NCI-H2227 (cell line): ENCODE measurements around the gene RALGAPA2.

Experiments used
- DNase-seq: peaks from one replicate; lab custom pipeline; 2025; ENCODE audit not compliant: unreplicated experiment; lab: John Stamatoyannopoulos, UW

The RALGAPA2 gene

GRCh38 chr20:20712474-20713243 lies at the start of gene RALGAPA2:
Gene RALGAPA2 (minus strand): TSS chr20:20712644. CDS start chr20:20712480, 164 bp downstream.
- DNase-seq = peak; percentile 98

GRCh38 chr20:20761301-20761700 lies 48.9 kb upstream of the RALGAPA2 start:
- DNase-seq = no peak

GRCh38 chr20:20759132-20759531 lies 46.7 kb upstream of the RALGAPA2 start:
- no peak for DNase-seq

- no peak for DNase-seq
Measured at GRCh38 chr20:20755674-20756319, 43.4 kb upstream of the RALGAPA2 start.

GRCh38 chr20:20755231-20755630 lies 42.8 kb upstream of the RALGAPA2 start:
- no peak for DNase-seq

GRCh38 chr20:20754714-20755113 lies 42.3 kb upstream of the RALGAPA2 start:
- no peak for DNase-seq

GRCh38 chr20:20752712-20753111 lies 40.3 kb upstream of the RALGAPA2 start:
- no peak for DNase-seq

- DNase-seq = no peak
Measured at GRCh38 chr20:20747298-20747697, 34.9 kb upstream of the RALGAPA2 start.

GRCh38 chr20:20744170-20744725 lies 31.8 kb upstream of the RALGAPA2 start:
- DNase-seq = peak; percentile 68

GRCh38 chr20:20743511-20744169 lies 31.2 kb upstream of the RALGAPA2 start:
- peak; percentile 41 for DNase-seq

- no peak for DNase-seq
Measured at GRCh38 chr20:20741087-20742045, 28.9 kb upstream of the RALGAPA2 start.

- DNase-seq = no peak
Measured at GRCh38 chr20:20740541-20740940, 28.1 kb upstream of the RALGAPA2 start.

- DNase-seq = no peak
Measured at GRCh38 chr20:20737158-20737557, 24.7 kb upstream of the RALGAPA2 start.

- no peak for DNase-seq
Measured at GRCh38 chr20:20736303-20736702, 23.9 kb upstream of the RALGAPA2 start.

GRCh38 chr20:20734475-20734948 lies 22.1 kb upstream of the RALGAPA2 start:
- no peak for DNase-seq

- no peak for DNase-seq
Measured at GRCh38 chr20:20733943-20734342, 21.5 kb upstream of the RALGAPA2 start.

GRCh38 chr20:20732641-20733040 lies 20.2 kb upstream of the RALGAPA2 start:
- DNase-seq = peak; percentile 53

- DNase-seq = no peak
Measured at GRCh38 chr20:20731945-20732296, 19.5 kb upstream of the RALGAPA2 start.

- DNase-seq = no peak
Measured at GRCh38 chr20:20731000-20731944, 18.8 kb upstream of the RALGAPA2 start.
